Upper lobe of right lung (tissue), 1 donor: Measurements from ENCODE around the gene OR52B6. TPM values are rescaled to one million over a fixed set of nuclear protein-coding genes. Genes with fewer than 3 reads are reported as not detected.
"Not testable (repeated sequence)": the region's sequence is repeated elsewhere in the genome, so short reads cannot be mapped to it uniquely, and the experiment has no call there.

Experiments
- ATAC-seq: fragments of 200-7000 bp; cut with Tn5 transposase; one replicate; pipeline ENCODE4 v1.9.1; 2020; ENCODE audit warnings: mild to moderate bottlenecking, moderate library complexity
- DNase-seq: peaks from one replicate; pipeline ENCODE4 v3.0.0-alpha.2; 2020
- H3K27ac ChIP-seq: fragments of 200-600 bp; one replicate; pipeline ENCODE4 v1.8.0; 2022
- H3K27me3 ChIP-seq: fragments of 200-600 bp; one replicate; pipeline ENCODE4 v1.8.0; 2022; ENCODE audit warnings: mild to moderate bottlenecking
- H3K36me3 ChIP-seq: fragments of 200-600 bp; one replicate; pipeline ENCODE4 v1.8.0; 2022
- H3K4me1 ChIP-seq: fragments of 200-600 bp; one replicate; pipeline ENCODE4 v1.8.0; 2022
- H3K4me3 ChIP-seq: fragments of 200-600 bp; one replicate; pipeline ENCODE4 v1.8.0; 2022; ENCODE audit warnings: mild to moderate bottlenecking
- H3K9me3 ChIP-seq: fragments of 200-600 bp; one replicate; pipeline ENCODE4 v1.8.0; 2022
- CTCF ChIP-seq: fragments of 200-600 bp; IDR thresholded peaks from one replicate; pipeline ENCODE4 v1.8.0; 2022; ENCODE audit warnings: antibody characterized with exemption
- intact Hi-C: fragments of 100-400 bp; cut with DNase I; formaldehyde crosslinking; loops from one replicate; pipeline ENCODE4 v1.11.0; 2022
- total RNA-seq: library from RNA; stranded (reverse); fragmentation: NEBNext Ultra II Directional; extraction: Animal tissue kit (Norgen Biotek cat#: 25700); gene quantifications from one replicate; pipeline ENCODE4 v1.2.1, GENCODE V29; 2021
- donor health status: DM: no; HTN: yes; CAD: no; lungs with severe emphysema.

OR52B6 gene
- total RNA-seq, 1 donor from 2014 or later: not detected

GRCh38 chr11:5577101-5577500 lies 3.6 kb upstream of the OR52B6 start:
- DNase-seq (no peak), ATAC-seq (no peak)
- intact Hi-C loops: no loop called here
- H3K36me3 ChIP-seq: no peaks in the 10 kb centered on the region
- no peak overlapping the region for H3K4me3 ChIP-seq
- TF ChIP-seq CTCF: no peak
- no peak overlapping the region for H3K27ac ChIP-seq
- no peaks in the 10 kb centered on the region for H3K4me1 ChIP-seq
- H3K27me3 ChIP-seq: no peaks in the 10 kb centered on the region
- H3K9me3 ChIP-seq: no peaks in the 10 kb centered on the region

DNA sequence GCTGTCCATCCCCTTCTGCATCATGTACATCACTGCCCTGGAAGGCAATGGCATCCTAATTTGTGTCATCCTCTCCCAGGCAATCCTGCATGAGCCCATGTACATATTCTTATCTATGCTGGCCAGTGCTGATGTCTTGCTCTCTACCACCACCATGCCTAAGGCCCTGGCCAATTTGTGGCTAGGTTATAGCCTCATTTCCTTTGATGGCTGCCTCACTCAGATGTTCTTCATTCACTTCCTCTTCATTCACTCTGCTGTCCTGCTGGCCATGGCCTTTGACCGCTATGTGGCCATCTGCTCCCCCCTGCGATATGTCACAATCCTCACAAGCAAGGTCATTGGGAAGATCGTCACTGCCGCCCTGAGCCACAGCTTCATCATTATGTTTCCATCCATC lies 337 bp downstream of the OR52B6 start:
- no peaks in the 10 kb centered on the region for H3K27me3 ChIP-seq
- DNase-seq (no peak), ATAC-seq (no peak)
- H3K4me1 ChIP-seq: no peaks in the 10 kb centered on the region
- H3K27ac ChIP-seq: no peak overlapping the region
- no peak overlapping the region for H3K4me3 ChIP-seq
- H3K36me3 ChIP-seq: no peaks in the 10 kb centered on the region
- H3K9me3 ChIP-seq: no peaks in the 10 kb centered on the region
- intact Hi-C loops: no loop called here
- no peak for TF ChIP-seq CTCF

DNA sequence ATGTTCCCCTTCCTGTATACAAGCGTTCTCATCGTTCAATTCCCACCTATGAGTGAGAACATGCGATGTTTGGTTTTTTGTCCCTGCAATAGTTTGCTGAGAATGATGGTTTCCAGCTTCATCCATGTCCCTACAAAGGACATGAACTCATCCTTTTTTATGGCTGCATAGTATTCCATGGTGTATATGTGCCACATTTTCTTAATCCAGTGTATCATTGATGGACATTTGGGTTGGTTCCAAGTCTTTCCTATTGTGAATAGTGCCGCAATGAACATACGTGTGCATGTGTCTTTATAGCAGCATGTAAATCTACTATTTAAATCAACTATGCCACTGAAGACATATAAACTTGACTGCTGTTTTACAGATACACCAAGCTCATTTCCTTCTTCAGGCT lies 3.8 kb downstream of the OR52B6 start:
- H3K27me3 ChIP-seq, H3K27ac ChIP-seq, H3K9me3 ChIP-seq, DNase-seq, H3K4me3 ChIP-seq, H3K4me1 ChIP-seq, H3K36me3 ChIP-seq, intact Hi-C loops, ATAC-seq: not testable (repeated sequence)

GRCh38 chr11:5589906-5590305 lies 9.2 kb downstream of the OR52B6 start:
- H3K4me3 ChIP-seq, ATAC-seq, H3K27ac ChIP-seq, H3K36me3 ChIP-seq, H3K9me3 ChIP-seq, intact Hi-C loops, H3K4me1 ChIP-seq, DNase-seq, H3K27me3 ChIP-seq: not testable (repeated sequence)

DNA sequence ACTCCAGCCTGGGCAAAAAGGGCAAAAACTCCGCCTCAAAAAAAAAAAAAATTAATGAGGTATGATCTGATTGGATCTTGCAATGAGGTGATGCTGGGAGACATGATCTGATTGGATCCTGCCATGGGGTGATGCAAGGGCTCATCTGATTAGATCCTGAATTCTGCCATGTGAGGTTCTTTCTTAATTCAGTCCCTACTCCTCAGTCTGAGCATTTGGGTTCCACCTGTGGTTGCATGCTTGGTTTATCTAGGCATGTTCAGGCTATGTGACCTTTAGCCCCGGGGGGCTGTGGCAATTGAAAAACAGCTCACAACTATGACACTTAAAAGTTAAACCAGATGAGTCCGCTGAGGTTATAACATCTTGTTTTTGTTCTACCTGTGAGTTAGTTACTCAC lies 10.9 kb downstream of the OR52B6 start:
- Histone ChIP-seq H3K36me3 (no peaks in the 10 kb centered on the region), H3K4me1 (no peaks in the 10 kb centered on the region), H3K27me3 (no peaks in the 10 kb centered on the region), H3K27ac (no peak overlapping the region), H3K4me3 (no peak overlapping the region), H3K9me3 (no peaks in the 10 kb centered on the region)
- DNase-seq (no peak), ATAC-seq (no peak)
- no peak for TF ChIP-seq CTCF
- intact Hi-C loops: no loop called here

- DNase-seq (no peak), ATAC-seq (peak; percentile 34)
- Histone ChIP-seq H3K4me1 (peaks cover 3% of the 10 kb centered on the region), H3K27ac (no peak overlapping the region), H3K4me3 (no peak overlapping the region), H3K9me3 (no peaks in the 10 kb centered on the region), H3K27me3 (no peaks in the 10 kb centered on the region), H3K36me3 (no peaks in the 10 kb centered on the region)
- intact Hi-C loops: no loop called here
- TF ChIP-seq CTCF: no peak
Observed at GRCh38 chr11:5592615-5593014, 11.9 kb downstream of the OR52B6 start.

GRCh38 chr11:5593146-5593545 lies 12.5 kb downstream of the OR52B6 start:
- Histone ChIP-seq H3K27ac (no peak overlapping the region), H3K4me1 (peaks cover 3% of the 10 kb centered on the region), H3K9me3 (no peaks in the 10 kb centered on the region), H3K27me3 (no peaks in the 10 kb centered on the region), H3K36me3 (no peaks in the 10 kb centered on the region), H3K4me3 (no peak overlapping the region)
- intact Hi-C loops: no loop called here
- no peak for DNase-seq
- TF ChIP-seq CTCF: no peak
- ATAC-seq: no peak
